Adrenal gland (tissue), 5 donors: ENCODE measurements around the gene DAPL1.

Experiments used
- POLR2A ChIP-seq, 2 donors: fragments of 450-650 bp; IDR thresholded peaks; one replicate each; pipeline ENCODE4 v1.6.1; 2017; ENCODE audit warnings: antibody characterized with exemption in 2 of 2, mild to moderate bottlenecking in 2 of 2, moderate library complexity in 1 of 2
- TF ChIP-seq, protein P1 (sequence below), 6 experiments: fragments of 450-650 bp in 4 of 6; fragments of 200-600 bp in 2 of 6; sonication (generic) in 1 of 6; IDR thresholded peaks; 1 replicate in 5 of 6; 2 replicates in 1 of 6; pipeline versions ENCODE4 v1.5.1 to v1.8.0; 2016 to 2021; ENCODE audit warnings: antibody characterized with exemption in 6 of 6, mild to moderate bottlenecking in 2 of 6, moderate library complexity in 1 of 6
- donor health status: DM: no; HTN: no; CAD: no.

DNA sequence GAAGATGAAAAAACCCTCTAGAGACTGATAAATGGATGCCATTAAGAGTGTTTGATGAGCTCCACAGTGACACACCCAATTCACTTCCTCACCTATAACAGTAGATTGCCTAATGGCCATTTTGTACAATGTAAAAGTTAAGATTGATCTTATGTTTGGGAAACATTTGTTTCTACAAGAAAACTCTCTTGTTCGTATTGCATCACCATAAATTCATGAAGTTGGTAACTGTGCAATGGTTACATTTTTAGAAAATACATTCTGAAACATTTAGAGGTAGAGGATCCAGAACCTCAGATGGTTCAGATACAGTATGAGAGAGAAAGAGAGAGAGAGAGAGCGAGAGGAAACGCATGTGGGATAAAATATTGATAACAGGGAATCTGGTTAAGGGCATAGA, 31.8 kb downstream of the DAPL1 start:
- TF ChIP-seq POLR2A (IDR thresholded peaks at IDR 0.05), result no peak
- TF ChIP-seq, protein P1, sequence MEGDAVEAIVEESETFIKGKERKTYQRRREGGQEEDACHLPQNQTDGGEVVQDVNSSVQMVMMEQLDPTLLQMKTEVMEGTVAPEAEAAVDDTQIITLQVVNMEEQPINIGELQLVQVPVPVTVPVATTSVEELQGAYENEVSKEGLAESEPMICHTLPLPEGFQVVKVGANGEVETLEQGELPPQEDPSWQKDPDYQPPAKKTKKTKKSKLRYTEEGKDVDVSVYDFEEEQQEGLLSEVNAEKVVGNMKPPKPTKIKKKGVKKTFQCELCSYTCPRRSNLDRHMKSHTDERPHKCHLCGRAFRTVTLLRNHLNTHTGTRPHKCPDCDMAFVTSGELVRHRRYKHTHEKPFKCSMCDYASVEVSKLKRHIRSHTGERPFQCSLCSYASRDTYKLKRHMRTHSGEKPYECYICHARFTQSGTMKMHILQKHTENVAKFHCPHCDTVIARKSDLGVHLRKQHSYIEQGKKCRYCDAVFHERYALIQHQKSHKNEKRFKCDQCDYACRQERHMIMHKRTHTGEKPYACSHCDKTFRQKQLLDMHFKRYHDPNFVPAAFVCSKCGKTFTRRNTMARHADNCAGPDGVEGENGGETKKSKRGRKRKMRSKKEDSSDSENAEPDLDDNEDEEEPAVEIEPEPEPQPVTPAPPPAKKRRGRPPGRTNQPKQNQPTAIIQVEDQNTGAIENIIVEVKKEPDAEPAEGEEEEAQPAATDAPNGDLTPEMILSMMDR (IDR thresholded peaks at IDR 0.05), result no peak
